ENCODE results near the gene WSB1.
A peak's percentile ranks its signal among the peaks of the same experiment; 100 is the strongest.
"Not testable (repeated sequence)": the region's sequence is repeated elsewhere in the genome, so short reads cannot be mapped to it uniquely, and the experiment has no call there.

WSB1 gene

GRCh38 chr17:27293898-27294688 lies at the start of gene WSB1:
Gene WSB1 (plus strand): TSS chr17:27294114. CDS start chr17:27294396, 282 bp downstream.
- DNase-seq (ENCODE audit: low spot score): peak; percentile 95

- DNase-seq (ENCODE audit: low spot score): no peak
Measured at GRCh38 chr17:27244491-27245223, 49.3 kb upstream of the WSB1 start.

- DNase-seq (ENCODE audit: low spot score): peak; percentile 89
Measured at GRCh38 chr17:27245230-27245696, 48.7 kb upstream of the WSB1 start.

- DNase-seq (ENCODE audit: low spot score): no peak
Measured at GRCh38 chr17:27246537-27246936, 47.4 kb upstream of the WSB1 start.

GRCh38 chr17:27247071-27247957 lies 46.6 kb upstream of the WSB1 start:
- no peak for DNase-seq (ENCODE audit: low spot score)

GRCh38 chr17:27247958-27248342 lies 46.0 kb upstream of the WSB1 start:
- no peak for DNase-seq (ENCODE audit: low spot score)

GRCh38 chr17:27250791-27251190 lies 43.1 kb upstream of the WSB1 start:
- not testable (repeated sequence) for DNase-seq (ENCODE audit: low spot score)

GRCh38 chr17:27254802-27255201 lies 39.1 kb upstream of the WSB1 start:
- not testable (repeated sequence) for DNase-seq (ENCODE audit: low spot score)

GRCh38 chr17:27256225-27257030 lies 37.5 kb upstream of the WSB1 start:
- DNase-seq (ENCODE audit: low spot score): no peak

GRCh38 chr17:27257031-27257357 lies 36.9 kb upstream of the WSB1 start:
- DNase-seq (ENCODE audit: low spot score): no peak

- no peak for DNase-seq (ENCODE audit: low spot score)
Measured at GRCh38 chr17:27259356-27259755, 34.6 kb upstream of the WSB1 start.

- no peak for DNase-seq (ENCODE audit: low spot score)
Measured at GRCh38 chr17:27263386-27263785, 30.5 kb upstream of the WSB1 start.

GRCh38 chr17:27264068-27264812 lies 29.7 kb upstream of the WSB1 start:
- no peak for DNase-seq (ENCODE audit: low spot score)

GRCh38 chr17:27265333-27265732 lies 28.6 kb upstream of the WSB1 start:
- no peak for DNase-seq (ENCODE audit: low spot score)

- DNase-seq (ENCODE audit: low spot score): no peak
Measured at GRCh38 chr17:27266228-27266627, 27.7 kb upstream of the WSB1 start.

- DNase-seq (ENCODE audit: low spot score): no peak
Measured at GRCh38 chr17:27268394-27269085, 25.4 kb upstream of the WSB1 start.

GRCh38 chr17:27269201-27269600 lies 24.7 kb upstream of the WSB1 start:
- DNase-seq (ENCODE audit: low spot score): no peak

GRCh38 chr17:27269974-27270373 lies 23.9 kb upstream of the WSB1 start:
- no peak for DNase-seq (ENCODE audit: low spot score)

GRCh38 chr17:27276653-27277156 lies 17.2 kb upstream of the WSB1 start:
- DNase-seq (ENCODE audit: low spot score): no peak

- DNase-seq (ENCODE audit: low spot score): not testable (repeated sequence)
Measured at GRCh38 chr17:27279132-27279531, 14.8 kb upstream of the WSB1 start.
